Measurements from ENCODE around the gene COPZ2. TPM values are rescaled to one million over a fixed set of nuclear protein-coding genes. Genes with fewer than 3 reads are reported as not detected.

Gene COPZ2
- total and polyA plus RNA-seq, 9 of the 15 experiments (the other 6 are each of a cell fraction or from before 2014, with no cell fraction given): 0.22 to 0.49 TPM; not detected in 7

DNA sequence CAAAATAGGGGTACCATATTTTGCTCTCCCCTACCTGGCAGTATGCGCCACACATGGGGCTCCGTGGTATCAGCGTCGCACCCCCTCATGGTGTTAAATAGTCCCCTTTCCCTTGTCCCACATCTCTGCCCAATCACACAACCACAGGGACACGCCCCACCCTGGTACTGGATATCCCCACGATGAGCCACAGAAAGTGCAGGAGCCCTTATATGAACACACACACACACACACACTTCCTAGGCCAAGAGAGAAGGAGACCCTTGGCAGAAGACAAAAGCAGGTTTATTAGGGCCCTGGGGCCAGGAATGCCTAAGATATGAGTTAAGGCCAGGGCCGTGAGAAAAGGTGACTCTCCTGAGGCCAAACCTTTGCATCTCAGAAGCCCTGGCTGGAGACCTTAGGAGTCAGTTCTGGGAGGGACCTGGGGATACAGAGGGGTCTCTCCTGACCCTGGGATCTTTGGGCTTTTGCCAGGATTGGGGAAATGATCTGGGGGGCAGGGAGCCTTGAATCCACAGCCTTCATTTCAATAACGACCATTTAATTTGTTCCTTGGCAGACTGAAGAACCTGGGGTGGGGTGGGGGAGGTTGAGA, 11.6 kb downstream of the COPZ2 start:
- Histone ChIP-seq H3K9ac (ENCODE audit: insufficient read depth in 1 of 2, low read depth in 2 of 2, low read length in 2 of 2) (peak overlapping the region in 1 of 2 experiments; percentile 2; a peak in 1 of 4 replicates), H2AFZ (ENCODE audit: low read depth, low read length) (peak overlapping the region; percentile 99), H3K4me1 (replicated peaks in 1 of 2; ENCODE audit: control insufficient read depth in 2 of 2, insufficient read depth in 2 of 2, low read length in 2 of 2) (peaks cover 23 to 39% of the 10 kb centered on the region in 2 experiments; a peak in 4 of 5 replicates), H3K36me3 (ENCODE audit: control insufficient read depth, insufficient read depth, low read length) (no peaks in the 10 kb centered on the region), H3K4me2 (ENCODE audit: insufficient read depth, low read length) (peak overlapping the region; percentile 97), H3K79me2 (ENCODE audit: control insufficient read depth, insufficient read depth, low read length) (no peaks in the 10 kb centered on the region), H3K27ac (ENCODE audit: extremely low read depth, low read depth, low read length) (no peak overlapping the region), H4K20me1 (replicated peaks; ENCODE audit: control insufficient read depth, insufficient read depth, low read length) (no peaks in the 10 kb centered on the region), H3K4me3 (peak overlapping the region; percentile 27; the same call in 1 of the 2 replicates), H3K9me3 (replicated peaks; ENCODE audit: control insufficient read depth, insufficient read depth, low read depth, low read length) (no peaks in the 10 kb centered on the region), H3K27me3 (ENCODE audit: control insufficient read depth in 2 of 2, insufficient read depth in 2 of 2, low read length in 2 of 2) (no peaks in the 10 kb centered on the region), H3K9me1 (ENCODE audit: control insufficient read depth, insufficient read depth, low read length) (no peaks in the 10 kb centered on the region)
- TF ChIP-seq MCM5 (IDR thresholded peaks at IDR 0.05; ENCODE audit: low read depth) (no peak), YY1 (IDR thresholded peaks at IDR 0.05; ENCODE audit: borderline replicate concordance in 1 of 3, control insufficient read depth in 1 of 3, extremely low read depth in 1 of 3, insufficient read depth in 3 of 3, insufficient read length in 1 of 3, insufficient replicate concordance in 2 of 3, low read depth in 1 of 3, low read length in 2 of 3) (no peak), CBX1 (IDR thresholded peaks at IDR 0.05; ENCODE audit: low read depth) (no peak), KAT7 (CRISPR knock-in tag; IDR thresholded peaks at IDR 0.05; ENCODE audit: borderline replicate concordance) (0 out of 2 replicates have a peak, but pooled peaks have one; percentile 41), NFIC (IDR thresholded peaks at IDR 0.05) (peak; percentile 63; the same call in 1 of the 2 replicates), ESRRB (CRISPR knock-in tag; IDR thresholded peaks at IDR 0.05; ENCODE audit: borderline replicate concordance) (no peak), ERF (CRISPR knock-in tag; IDR thresholded peaks at IDR 0.05) (no peak), FOXK1 (CRISPR knock-in tag; IDR thresholded peaks at IDR 0.05; ENCODE audit: borderline replicate concordance) (peak; percentile 66; the same call in 1 of the 2 replicates)
- TF ChIP-seq, protein P1, sequence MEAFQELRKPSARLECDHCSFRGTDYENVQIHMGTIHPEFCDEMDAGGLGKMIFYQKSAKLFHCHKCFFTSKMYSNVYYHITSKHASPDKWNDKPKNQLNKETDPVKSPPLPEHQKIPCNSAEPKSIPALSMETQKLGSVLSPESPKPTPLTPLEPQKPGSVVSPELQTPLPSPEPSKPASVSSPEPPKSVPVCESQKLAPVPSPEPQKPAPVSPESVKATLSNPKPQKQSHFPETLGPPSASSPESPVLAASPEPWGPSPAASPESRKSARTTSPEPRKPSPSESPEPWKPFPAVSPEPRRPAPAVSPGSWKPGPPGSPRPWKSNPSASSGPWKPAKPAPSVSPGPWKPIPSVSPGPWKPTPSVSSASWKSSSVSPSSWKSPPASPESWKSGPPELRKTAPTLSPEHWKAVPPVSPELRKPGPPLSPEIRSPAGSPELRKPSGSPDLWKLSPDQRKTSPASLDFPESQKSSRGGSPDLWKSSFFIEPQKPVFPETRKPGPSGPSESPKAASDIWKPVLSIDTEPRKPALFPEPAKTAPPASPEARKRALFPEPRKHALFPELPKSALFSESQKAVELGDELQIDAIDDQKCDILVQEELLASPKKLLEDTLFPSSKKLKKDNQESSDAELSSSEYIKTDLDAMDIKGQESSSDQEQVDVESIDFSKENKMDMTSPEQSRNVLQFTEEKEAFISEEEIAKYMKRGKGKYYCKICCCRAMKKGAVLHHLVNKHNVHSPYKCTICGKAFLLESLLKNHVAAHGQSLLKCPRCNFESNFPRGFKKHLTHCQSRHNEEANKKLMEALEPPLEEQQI (IDR thresholded peaks at IDR 0.05): no peak
- TF ChIP-seq, protein P2, sequence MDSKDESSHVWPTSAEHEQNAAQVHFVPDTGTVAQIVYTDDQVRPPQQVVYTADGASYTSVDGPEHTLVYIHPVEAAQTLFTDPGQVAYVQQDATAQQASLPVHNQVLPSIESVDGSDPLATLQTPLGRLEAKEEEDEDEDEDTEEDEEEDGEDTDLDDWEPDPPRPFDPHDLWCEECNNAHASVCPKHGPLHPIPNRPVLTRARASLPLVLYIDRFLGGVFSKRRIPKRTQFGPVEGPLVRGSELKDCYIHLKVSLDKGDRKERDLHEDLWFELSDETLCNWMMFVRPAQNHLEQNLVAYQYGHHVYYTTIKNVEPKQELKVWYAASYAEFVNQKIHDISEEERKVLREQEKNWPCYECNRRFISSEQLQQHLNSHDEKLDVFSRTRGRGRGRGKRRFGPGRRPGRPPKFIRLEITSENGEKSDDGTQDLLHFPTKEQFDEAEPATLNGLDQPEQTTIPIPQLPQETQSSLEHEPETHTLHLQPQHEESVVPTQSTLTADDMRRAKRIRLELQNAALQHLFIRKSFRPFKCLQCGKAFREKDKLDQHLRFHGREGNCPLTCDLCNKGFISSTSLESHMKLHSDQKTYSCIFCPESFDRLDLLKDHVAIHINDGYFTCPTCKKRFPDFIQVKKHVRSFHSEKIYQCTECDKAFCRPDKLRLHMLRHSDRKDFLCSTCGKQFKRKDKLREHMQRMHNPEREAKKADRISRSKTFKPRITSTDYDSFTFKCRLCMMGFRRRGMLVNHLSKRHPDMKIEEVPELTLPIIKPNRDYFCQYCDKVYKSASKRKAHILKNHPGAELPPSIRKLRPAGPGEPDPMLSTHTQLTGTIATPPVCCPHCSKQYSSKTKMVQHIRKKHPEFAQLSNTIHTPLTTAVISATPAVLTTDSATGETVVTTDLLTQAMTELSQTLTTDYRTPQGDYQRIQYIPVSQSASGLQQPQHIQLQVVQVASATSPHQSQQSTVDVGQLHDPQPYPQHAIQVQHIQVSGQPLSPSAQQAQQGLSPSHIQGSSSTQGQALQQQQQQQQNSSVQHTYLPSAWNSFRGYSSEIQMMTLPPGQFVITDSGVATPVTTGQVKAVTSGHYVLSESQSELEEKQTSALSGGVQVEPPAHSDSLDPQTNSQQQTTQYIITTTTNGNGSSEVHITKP (IDR thresholded peaks at IDR 0.05; ENCODE audit: partially characterized antibody): peak; percentile 67
- WGBS (ENCODE audit: insufficient coverage, low coverage, missing lambda C conversion rate): 25% methylated on average over 8 of the region's 8 CpGs
- BruUV-seq (replicated peaks): no TSS peak
- POLR2A ChIA-PET: interaction anchor here (0.7 to 2.1 kb wide), 10 partner anchors 18 to 105 kb away, joined by 3 to 16 read pairs (median 6); partner anchors contain the start of genes NFE2L1 and SNX11
- FAIRE-seq (no peak), ATAC-seq (no peak), DNase-seq (ENCODE audit: extremely low read depth in 1 of 4, low spot score in 3 of 4) (no peak)
- in situ Hi-C loops (cut with MboI): loop anchor here (5.0 kb wide), 2 partner anchors 41 to 116 kb away; no protein-coding TSS in a partner anchor
- intact Hi-C loops (cut with micrococcal nuclease): loop anchor here (1.0 to 10.0 kb wide), 4 partner anchors 23 to 229 kb away; partner anchors contain the start of gene NFE2L1
- CTCF ChIA-PET (ENCODE audit: low intra/inter-chr PET ratio): interaction anchor here (0.6 to 4.7 kb wide), 5 partner anchors 48 to 852 kb away, joined by 3 to 54 read pairs (median 7); no protein-coding TSS in a partner anchor

All from K562 (cell line).